Progenitor cell of endocrine pancreas (in vitro differentiated cells): ENCODE measurements around the gene AHDC1. TPM values are rescaled to one million over a fixed set of nuclear protein-coding genes. Genes with fewer than 3 reads are reported as not detected.
A peak's percentile ranks its signal among the peaks of the same experiment; 100 is the strongest.

Experiments
- DNase-seq: peaks from one replicate; pipeline ENCODE4 v3.0.0; 2021; ENCODE audit warnings: low spot score; ENCODE audit not compliant: unreplicated experiment
- H3K27ac Mint-ChIP-seq: 2 replicates; pipeline ENCODE4 v1.8.0; 2021; ENCODE audit warnings: mild to moderate bottlenecking, moderate library complexity, mixed read lengths
- H3K27me3 Mint-ChIP-seq: 2 replicates; pipeline ENCODE4 v1.8.0; 2021; ENCODE audit warnings: mixed read lengths
- H3K36me3 Mint-ChIP-seq: 2 replicates; pipeline ENCODE4 v1.8.0; 2022; ENCODE audit warnings: mixed read lengths; ENCODE audit not compliant: insufficient read depth
- H3K4me1 Mint-ChIP-seq: 2 replicates; pipeline ENCODE4 v1.8.0; 2021; ENCODE audit warnings: low read depth, mixed read lengths
- H3K4me3 Mint-ChIP-seq: 2 replicates; pipeline ENCODE4 v1.8.0; 2021; ENCODE audit warnings: low read depth, mild to moderate bottlenecking, moderate library complexity, mixed read lengths
- H3K9me3 Mint-ChIP-seq: 2 replicates; pipeline ENCODE4 v1.8.0; 2021; ENCODE audit warnings: low read depth, mixed read lengths
- CTCF ChIP-seq: fragments of 200-600 bp; sonication (generic); IDR thresholded peaks from one replicate; pipeline ENCODE4 v1.5.0; 2021; ENCODE audit warnings: antibody characterized with exemption, mild to moderate bottlenecking; ENCODE audit not compliant: unreplicated experiment
- total RNA-seq: library from RNA; stranded (reverse); gene quantifications from 2 replicates; pipeline ENCODE4 v1.2.1, GENCODE V29; 2021

Gene AHDC1
- total RNA-seq, 1 donor from 2014 or later, result 53.3 TPM

- H3K27me3 Mint-ChIP-seq, result peaks cover 3% of the 10 kb centered on the region
- H3K36me3 Mint-ChIP-seq, result no peaks in the 10 kb centered on the region
- no peak for TF ChIP-seq CTCF
- no peaks in the 10 kb centered on the region for H3K9me3 Mint-ChIP-seq
- DNase-seq, result no peak
- no peak overlapping the region for H3K27ac Mint-ChIP-seq
- H3K4me3 Mint-ChIP-seq, result no peak overlapping the region
- peaks cover 16% of the 10 kb centered on the region for H3K4me1 Mint-ChIP-seq
These were observed 111.9 kb downstream of the AHDC1 start for GRCh38 chr1:27491748-27492700.

GRCh38 chr1:27489973-27490741 is 113.8 kb downstream of the AHDC1 start, which contains the start of gene WASF2:
WASF2 (minus strand) TSS chr1:27490167; CDS start chr1:27428890, 61,277 bp downstream.
- H3K4me3 Mint-ChIP-seq, result peak within 1 kb of the TSS; percentile 88
- DNase-seq, result peak; percentile 97
- no peaks in the 10 kb centered on the region for H3K36me3 Mint-ChIP-seq
- H3K27me3 Mint-ChIP-seq, result no peaks in the 10 kb centered on the region
- TF ChIP-seq CTCF, result peak; percentile 13
- H3K27ac Mint-ChIP-seq, result peak within 1 kb of the TSS; percentile 100
- H3K9me3 Mint-ChIP-seq, result no peaks in the 10 kb centered on the region
- peaks cover 15% of the 10 kb centered on the region for H3K4me1 Mint-ChIP-seq

- Mint-ChIP-seq H3K27me3 (no peaks in the 10 kb centered on the region), H3K4me3 (peak overlapping the region; percentile 88), H3K36me3 (no peaks in the 10 kb centered on the region), H3K4me1 (peaks cover 15% of the 10 kb centered on the region), H3K27ac (peak overlapping the region; percentile 100), H3K9me3 (no peaks in the 10 kb centered on the region)
- TF ChIP-seq CTCF, result no peak
- DNase-seq, result no peak
These were observed 114.4 kb downstream of the AHDC1 start for GRCh38 chr1:27489501-27489972.

GRCh38 chr1:27487966-27488884 is 115.7 kb downstream of the AHDC1 start:
- H3K9me3 Mint-ChIP-seq, result no peaks in the 10 kb centered on the region
- peaks cover 15% of the 10 kb centered on the region for H3K4me1 Mint-ChIP-seq
- DNase-seq, result no peak

More at GRCh38 chr1:27487966-27488884, 115.7 kb downstream of the AHDC1 start:
- TF ChIP-seq CTCF, result no peak
- Mint-ChIP-seq H3K27ac (peak overlapping the region; percentile 66), H3K27me3 (no peaks in the 10 kb centered on the region), H3K36me3 (no peaks in the 10 kb centered on the region), H3K4me3 (peak overlapping the region; percentile 88)
